Caki2 (cell line): ENCODE results near the gene ENTREP3. TPM values are rescaled to one million over a fixed set of nuclear protein-coding genes. Genes with fewer than 3 reads are reported as not detected.
"Not testable (repeated sequence)": the region's sequence is repeated elsewhere in the genome, so short reads cannot be mapped to it uniquely, and the experiment has no call there.

Experiments
- DNase-seq: peaks from one replicate; pipeline ENCODE4 v3.0.0-alpha.2; 2015; ENCODE audit warnings: low read depth
- in situ Hi-C: cut with HindIII; loops from 2 replicates; pipeline ENCODE4 v1.10.0; 2016; ENCODE audit warnings: low sequenced_read_pairs, low pct_unique_long_range_greater_than_20kb, mixed read lengths
- total RNA-seq: library from RNA; depleted of rRNA; stranded (reverse); fragments of >200 nt; shearing (Covaris generic); gene quantifications from 2 replicates; pipeline ENCODE4 v1.2.3, GENCODE V29; 2014; ENCODE audit warnings: low replicate concordance

ENTREP3 gene
- total RNA-seq, 1 experiment from 2014 or later = 4.3 TPM

DNA sequence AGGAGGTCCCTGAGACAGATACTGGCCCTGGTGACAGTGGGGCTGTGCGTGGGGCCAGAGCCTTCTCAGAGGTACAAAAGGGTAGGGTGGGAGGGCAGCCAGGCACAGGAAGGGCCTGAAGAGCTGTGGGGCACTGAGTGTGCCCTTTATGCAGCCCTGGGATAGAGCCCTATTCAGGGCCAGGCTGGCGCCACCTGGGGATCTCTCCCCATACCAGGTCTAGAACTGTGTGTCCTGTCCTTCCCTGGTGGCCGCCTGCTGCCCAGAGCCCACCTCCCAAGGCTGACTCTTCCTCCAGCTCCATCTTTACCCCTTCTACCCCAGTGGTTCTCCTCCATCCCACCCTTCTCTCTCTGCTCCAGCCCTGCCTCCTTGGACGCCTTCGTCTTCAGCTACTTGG lies 21.8 kb downstream of the ENTREP3 start:
- in situ Hi-C loops, DNase-seq: not testable (repeated sequence)

DNA sequence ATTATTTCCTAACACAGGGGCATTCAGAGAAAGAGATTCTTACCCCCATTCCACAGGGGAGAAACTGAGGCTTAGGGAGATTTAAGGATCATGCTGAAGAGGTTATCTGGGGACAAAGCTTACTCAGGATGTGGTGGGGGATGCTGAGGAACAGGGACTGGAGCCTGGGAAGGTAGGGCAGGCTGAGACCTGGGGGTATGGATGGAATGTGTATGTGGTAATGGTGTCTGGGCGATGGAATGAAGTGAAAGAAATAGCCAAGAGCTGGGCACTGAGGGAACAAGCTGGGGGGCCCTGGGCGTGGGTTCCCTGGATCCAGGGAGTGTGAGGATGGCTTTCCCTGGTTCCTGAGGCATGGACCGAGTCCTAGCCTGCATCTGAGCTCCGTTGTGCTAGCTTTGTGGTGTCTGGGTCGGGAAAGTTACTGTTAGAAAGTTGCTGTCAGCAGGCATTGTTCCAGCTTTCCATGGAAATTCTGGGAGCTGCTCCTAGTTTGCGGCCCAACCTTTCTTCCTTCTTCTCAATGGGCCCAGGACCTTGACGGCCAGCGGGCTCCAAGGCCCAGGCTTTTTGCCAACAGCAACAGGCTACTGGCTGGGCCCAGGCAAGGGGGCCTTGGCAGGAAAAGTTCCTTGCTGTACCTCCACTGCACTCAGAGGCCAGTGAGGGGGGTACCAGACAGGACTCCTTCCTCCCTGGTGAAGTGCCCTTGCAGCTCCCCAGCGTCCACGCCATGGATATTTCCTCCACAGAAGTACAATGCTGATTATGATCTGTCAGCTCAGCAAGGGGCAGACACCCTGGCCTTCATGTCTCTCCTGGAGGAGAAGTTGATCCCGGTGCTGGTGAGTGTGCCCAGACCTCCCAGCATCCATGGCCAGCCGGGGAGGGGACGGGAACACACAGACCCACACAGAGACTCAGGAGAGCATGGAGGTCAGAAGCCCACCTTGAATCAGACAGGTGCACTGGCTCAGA lies 23.0 kb downstream of the ENTREP3 start:
- DNase-seq, in situ Hi-C loops: not testable (repeated sequence)

DNA sequence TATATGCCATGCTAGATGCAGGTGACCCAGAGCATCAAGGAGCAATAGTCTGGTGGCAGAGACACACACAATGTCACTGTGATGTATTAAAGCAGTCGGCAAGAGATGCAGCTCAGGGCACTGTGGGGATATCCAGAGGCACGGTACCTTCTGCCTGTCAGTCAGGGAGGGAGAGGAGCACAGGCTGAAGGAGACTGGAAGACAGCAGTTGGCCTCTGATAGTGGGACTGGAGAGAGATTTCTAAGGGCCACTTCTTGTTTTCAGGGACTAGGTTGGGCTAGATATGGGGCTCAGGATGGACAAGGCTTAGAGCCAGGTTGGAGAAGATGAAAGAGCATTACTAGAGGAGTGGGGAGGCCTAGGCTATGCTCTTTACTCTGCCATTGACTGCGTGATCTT lies 24.0 kb downstream of the ENTREP3 start:
- DNase-seq, in situ Hi-C loops: not testable (repeated sequence)

DNA sequence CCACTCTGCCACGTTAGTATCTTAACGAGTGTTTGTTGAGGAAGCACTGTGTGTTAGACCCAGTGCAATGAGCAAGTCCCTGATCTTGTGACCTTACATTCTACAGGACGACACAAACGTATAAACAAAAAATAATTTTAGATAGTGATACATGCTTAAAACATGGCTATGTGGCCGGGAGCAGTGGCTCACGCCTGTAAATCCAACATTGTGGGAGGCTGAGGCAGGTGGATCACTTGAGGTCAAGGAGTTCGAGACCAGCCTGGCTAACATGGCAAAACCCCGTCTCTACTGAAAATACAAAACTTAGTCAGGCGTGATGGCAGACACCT lies 27.2 kb downstream of the ENTREP3 start:
- in situ Hi-C loops = no loop called here
- DNase-seq = no peak

DNA sequence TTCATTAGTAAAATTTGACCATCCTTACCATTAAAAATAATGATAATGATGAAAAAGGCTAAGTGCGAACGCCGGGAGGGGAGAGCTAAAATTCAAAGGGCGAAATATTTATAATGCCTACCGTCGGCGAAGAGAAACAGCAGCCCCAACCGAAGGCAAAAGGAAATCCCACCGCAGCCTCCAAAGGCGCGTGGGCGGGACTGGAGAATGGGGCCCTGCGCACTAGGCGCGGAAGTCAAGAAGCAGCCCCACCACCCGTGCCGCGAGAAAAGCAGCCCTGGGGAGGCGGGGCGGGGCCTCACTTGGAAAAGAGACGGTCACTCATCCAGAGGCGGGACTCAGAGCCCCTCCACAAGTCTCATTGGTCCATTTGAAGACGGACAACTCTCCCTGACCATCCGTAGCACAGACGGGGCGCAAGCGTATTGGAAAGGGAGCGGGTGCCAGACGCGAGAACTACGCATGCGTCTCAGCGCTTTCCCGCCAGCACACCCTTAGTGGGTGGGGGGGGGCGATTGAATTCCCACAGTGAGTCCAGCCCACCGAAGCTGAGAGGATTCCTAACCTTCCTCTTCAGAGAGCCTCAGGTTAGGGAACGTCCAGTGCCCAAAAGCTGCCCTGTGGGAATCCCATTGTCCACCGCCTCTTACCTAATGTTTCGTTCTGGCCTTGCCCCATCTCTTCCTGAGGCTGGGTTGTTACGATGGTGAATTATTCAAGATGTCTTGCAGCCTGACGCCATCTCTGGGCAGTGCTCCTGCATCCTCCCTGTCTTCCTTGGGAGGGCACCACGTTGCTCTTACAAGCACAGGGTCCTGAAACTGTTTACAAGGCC lies 27.8 kb downstream of the ENTREP3 start:
- in situ Hi-C loops = no loop called here
- peak; percentile 99 for DNase-seq

DNA sequence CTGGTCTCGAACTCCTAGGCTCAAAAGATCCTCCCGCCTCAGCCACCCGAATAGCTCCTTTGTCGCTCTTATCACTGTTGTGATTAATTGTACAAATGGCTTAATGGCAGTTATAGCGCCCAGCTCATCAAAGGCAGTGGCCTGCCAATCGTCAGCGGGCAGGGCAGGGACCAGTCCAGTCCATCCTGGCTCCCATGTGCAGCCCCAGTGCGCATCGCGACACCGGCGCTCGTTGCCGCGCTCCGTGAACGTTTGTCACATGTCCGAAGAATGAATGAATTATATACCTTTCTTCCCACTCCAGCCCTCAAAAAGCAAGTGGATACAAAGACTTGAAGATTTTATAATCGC lies 28.4 kb downstream of the ENTREP3 start:
- DNase-seq = no peak
- in situ Hi-C loops = no loop called here

DNA sequence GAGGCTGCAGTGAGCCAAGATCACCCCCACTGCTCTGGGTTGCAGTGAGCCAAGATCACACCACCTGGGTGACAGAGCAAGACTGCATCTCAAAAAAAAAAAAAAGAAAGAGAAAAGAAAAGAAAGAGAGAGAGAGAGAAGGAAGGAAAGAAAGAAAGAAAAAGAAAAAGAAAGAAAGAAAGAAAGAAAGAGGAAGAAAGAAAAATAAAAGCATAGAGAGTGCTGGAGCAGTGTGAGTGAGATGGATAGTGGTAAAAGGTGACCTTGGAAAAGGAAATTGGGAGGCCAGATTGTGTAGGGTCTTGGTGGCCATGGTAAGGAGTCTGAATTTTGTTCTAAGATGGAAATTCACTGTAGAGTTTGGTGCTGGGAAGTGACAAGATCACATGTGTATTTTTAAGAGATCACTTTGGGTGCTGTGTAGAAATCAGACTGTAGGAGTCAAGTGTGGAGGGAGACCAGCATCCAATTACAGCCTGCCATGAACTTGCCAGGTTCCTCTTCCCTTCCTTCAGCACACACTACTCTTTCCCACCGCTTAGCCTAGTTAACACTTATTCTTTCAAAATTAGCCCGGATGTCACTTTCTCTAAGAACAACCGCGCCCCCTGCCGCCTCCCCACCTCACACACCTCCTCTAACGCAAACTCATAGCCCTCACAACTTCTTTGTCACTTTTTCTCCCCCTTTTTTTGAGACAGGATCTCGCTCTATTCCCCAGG lies 28.9 kb downstream of the ENTREP3 start:
- in situ Hi-C loops = no loop called here
- DNase-seq = peak; percentile 94

DNA sequence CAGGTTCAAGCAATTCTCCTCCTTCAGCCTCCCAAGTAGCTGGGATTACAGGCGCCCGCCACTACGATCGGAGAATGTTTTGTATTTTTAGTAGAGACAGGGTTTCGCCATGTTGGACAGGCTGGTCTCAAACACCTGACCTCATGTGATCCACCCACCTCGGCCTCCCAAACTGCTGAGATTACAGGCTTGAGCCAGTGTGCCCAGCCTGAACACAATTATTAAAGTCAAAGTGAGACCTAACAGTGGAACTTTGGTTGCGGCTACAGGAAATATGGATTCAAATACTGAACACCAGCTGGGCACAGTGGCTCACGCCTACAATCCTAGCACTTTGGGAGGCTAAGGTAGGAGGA lies 29.9 kb downstream of the ENTREP3 start:
- DNase-seq = peak; percentile 41
- in situ Hi-C loops = not testable (repeated sequence)

DNA sequence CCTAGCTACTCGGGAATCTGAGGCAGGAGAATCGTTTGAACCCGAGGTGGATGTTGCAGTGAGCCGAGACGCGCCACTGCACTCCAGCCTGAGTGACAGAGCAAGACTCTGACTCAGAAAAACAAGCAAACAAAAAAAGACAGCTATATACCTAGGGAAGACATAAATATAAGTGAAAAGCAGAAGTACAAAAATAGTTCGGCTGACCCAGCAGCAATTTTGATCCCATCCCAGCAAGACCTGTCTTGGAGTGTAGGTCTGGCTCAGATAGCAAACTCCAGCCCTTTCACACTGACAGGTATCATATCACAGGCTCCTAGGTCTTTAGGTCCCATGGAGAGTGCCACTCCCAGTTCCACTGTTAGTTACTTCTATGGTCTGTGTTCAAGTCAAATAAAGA lies 32.2 kb downstream of the ENTREP3 start:
- in situ Hi-C loops = no loop called here
- peak; percentile 53 for DNase-seq

DNA sequence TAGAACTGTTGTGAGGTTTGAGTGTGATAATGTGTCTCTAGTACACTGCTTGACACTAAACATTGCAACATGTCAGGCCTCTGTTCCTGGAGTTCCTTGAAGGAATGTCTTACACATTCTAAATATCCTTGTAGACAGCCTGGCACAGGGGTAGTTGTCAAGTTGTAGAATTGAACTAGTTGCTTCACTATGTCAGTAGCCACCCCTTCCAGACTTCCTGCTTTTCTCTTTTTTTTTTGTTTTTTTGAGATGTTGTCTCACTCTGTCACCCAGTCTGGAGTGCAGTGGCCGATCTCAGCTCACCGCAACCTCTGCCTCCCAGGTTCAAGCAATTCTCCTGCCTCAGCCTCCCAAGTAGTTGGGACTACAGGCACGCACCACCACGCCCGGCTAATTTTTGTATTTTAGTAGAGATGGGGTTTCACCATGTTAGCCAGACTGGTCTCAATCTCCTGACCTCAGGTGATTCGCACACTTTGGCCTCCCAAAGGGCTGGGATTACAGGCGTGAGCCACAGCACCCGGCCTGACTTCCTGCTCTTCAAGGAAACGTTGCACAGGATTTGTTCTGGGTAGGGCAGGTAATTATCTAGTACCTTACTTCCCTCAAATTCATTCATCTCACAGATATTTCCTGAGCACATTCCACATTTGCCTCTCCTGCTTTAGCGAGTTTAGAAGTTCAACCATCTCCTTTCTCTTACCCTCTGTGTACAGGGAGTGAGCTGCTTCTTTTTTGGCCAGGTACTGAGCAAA lies 34.9 kb downstream of the ENTREP3 start:
- in situ Hi-C loops = not testable (repeated sequence)

DNA sequence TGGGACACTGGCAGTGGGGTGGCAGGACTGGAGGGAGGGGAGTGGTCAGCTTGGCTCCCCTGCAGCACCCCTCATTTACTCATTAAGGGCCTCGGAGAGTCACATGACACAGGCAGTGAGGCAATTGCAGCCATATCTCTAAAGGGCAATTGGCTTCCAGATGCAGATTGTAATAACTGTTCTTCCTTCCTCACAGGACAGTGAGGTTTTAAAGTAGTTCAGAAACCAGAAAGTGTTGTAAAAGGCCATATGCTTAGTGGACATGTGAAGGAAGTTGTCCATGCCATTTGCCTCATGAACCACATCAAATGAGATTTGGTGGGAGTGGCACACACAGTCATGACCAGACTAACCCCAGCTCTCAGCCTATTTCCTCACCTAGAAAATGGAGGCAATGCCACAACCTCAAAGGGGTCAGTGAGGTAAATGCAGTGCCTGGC lies 35.7 kb downstream of the ENTREP3 start:
- no peak for DNase-seq
- in situ Hi-C loops = no loop called here

More for the DNA sequence above, 34.9 kb downstream of the ENTREP3 start:
- DNase-seq = not testable (repeated sequence)

DNA sequence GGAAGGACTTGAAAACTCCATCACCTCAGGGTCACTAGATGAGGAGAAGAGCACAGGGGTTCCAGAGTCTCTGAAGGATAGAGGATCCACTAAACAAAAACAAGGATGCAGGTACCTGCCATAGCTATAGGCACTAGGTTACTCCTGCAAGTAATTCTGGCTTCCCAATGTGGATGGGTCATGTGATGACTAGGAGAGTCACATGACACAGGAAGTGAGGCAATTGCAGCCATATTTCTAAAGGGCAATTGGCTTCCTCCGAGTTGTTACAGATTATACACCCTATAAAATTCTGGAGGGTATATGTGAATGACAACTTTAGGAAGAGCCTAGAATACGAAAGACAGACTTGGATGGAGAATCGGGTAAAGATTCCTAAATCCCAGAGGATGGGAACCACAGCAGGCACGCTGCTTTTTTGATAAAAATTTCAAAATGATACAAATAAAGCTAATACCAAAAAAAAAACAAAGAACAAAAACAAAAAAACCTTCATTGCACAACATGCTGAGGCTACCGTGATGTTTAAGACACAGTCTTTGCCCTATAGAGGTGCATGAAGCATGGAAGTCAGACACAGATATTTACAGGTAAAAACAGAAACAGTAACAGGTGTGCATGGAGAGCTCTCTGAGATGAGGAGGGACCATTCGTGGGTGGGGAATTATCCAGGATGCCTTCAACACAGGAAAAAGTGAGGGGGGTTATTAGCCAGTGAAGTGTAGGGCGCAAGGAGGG lies 36.3 kb downstream of the ENTREP3 start:
- peak; percentile 31 for DNase-seq
- in situ Hi-C loops = no loop called here

DNA sequence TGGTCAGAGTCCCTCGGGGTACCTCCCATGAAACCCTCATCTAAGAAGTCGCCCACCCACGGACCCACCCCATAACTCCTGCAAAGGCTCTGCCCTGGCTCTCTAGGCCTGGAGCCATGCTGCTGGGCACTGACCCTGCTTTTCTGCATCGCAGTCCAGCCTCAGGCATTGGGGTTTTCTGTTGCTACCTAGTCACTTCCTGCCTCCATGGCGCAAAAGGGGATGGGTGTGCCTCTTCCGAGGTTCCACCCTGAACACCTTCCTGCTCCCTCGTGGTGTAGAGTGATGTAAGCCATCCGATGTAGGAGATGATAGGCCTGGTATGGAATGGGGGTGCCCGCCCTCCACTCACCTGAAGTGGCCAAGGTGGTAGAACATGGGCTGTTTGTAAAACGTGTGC lies 40.6 kb downstream of the ENTREP3 start:
- DNase-seq, in situ Hi-C loops: not testable (repeated sequence)

DNA sequence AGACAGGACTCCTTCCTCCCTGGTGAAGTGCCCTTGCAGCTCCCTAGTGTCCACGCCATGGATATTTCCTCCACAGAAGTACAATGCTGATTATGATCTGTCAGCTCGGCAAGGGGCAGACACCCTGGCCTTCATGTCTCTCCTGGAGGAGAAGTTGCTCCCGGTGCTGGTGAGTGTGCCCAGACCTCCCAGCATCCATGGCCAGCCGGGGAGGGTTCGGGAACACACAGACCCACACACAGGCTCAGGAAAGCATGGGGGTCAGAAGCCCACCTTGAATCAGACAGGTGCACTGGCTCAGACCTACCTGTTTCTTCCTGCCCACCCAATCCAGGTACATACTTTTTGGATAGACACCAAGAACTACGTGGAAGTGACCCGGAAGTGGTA lies 43.2 kb downstream of the ENTREP3 start:
- in situ Hi-C loops, DNase-seq: not testable (repeated sequence)

DNA sequence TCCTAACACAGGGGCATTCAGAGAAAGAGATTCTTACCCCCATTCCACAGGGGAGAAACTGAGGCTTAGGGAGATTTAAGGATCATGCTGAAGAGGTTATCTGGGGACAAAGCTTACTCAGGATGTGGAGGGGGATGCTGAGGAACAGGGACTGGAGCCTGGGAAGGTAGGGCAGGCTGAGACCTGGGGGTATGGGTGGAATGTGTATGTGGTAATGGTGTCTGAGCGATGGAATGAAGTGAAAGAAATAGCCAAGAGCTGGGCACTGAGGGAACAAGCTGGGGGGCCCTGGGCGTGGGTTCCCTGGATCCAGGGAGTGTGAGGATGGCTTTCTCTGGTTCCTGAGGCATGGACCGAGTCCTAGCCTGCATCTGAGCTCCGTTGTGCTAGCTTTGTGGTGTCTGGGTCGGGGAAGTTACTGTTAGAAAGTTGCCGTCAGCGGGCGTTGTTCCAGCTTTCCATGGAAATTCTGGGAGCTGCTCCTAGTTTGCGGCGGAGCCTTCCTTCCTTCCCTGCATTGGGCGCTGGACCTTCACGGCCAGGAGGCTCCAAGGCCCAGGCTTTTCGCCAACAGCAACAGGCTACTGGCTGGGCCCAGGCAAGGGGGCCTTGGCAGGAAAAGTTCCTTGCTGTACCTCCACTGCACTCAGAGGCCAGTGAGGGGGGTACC lies 43.8 kb downstream of the ENTREP3 start:
- DNase-seq, in situ Hi-C loops: not testable (repeated sequence)

DNA sequence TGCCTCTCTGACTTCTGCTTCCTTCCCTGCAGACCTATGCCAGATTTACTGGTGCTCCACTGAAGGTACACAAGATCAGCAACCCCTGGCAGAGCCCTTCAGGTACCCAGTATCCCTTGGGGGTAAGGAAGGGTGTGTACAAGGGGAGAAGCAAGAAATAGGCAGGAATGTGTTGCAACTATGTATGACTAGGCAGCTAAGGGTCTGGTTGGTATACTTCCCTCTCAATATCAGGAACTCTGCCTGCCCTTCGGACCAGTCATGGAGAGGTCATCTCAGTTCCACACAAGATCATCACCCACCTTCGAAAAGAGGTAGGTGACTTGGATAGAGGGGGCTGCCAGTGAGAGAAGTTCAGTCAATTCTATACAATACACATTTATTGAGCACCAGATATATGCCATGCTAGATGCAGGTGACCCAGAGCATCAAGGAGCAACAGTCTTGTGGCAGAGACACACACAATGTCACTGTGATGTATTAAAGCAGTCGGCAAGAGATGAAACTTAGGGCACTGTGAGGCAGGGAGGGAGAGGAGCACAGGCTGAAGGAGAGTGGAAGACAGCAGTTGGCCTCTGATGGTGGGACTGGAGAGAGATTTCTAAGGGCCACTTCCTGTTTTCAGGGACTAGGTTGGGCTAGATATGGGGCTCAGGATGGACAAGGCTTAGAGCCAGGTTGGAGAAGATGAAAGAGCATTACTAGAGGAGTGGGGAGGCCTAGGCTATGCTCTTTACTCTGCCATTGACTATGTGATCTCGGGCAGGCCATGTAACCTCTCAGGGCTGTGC lies 44.8 kb downstream of the ENTREP3 start:
- DNase-seq = no peak
- in situ Hi-C loops = no loop called here
